Mesenchymal stem cell (in vitro differentiated cells and primary cell): ENCODE results near the gene ELK1.

ENCODE experiments used
- DNase-seq: peaks from one replicate; pipeline ENCODE4 v3.0.0-alpha.2; 2013
- H2AFZ ChIP-seq: one replicate; pipeline ENCODE4 v1.6.1; 2013; ENCODE audit warnings: low read depth, mild to moderate bottlenecking, control low read depth, inconsistent platforms, low read length, moderate library complexity
- H2AK5ac ChIP-seq: 2 replicates; pipeline ENCODE4 v1.6.1; 2013; ENCODE audit warnings: low read length, moderate library complexity, mild to moderate bottlenecking, inconsistent platforms; ENCODE audit not compliant: severe bottlenecking
- H2BK120ac ChIP-seq: one replicate; pipeline ENCODE4 v1.6.1; 2013; ENCODE audit warnings: low read depth, mild to moderate bottlenecking, inconsistent platforms, low read length, moderate library complexity
- H2BK12ac ChIP-seq, 2 experiments: one replicate each; pipeline ENCODE4 v1.6.1; 2013; ENCODE audit warnings: inconsistent platforms in 2 of 2, low read length in 2 of 2, mild to moderate bottlenecking in 2 of 2, moderate library complexity in 2 of 2, control low read depth in 1 of 2
- H2BK15ac ChIP-seq: one replicate; pipeline ENCODE4 v1.6.1; 2013; ENCODE audit warnings: mild to moderate bottlenecking, low read depth, inconsistent platforms; ENCODE audit not compliant: poor library complexity, severe bottlenecking
- H2BK5ac ChIP-seq: 2 replicates; pipeline ENCODE4 v1.6.1; 2013; ENCODE audit warnings: low read depth, mild to moderate bottlenecking, low read length, control low read depth, inconsistent platforms; ENCODE audit not compliant: poor library complexity, severe bottlenecking
- H3K14ac ChIP-seq, 2 experiments: one replicate each; pipeline ENCODE4 v1.6.1; 2013; ENCODE audit warnings: inconsistent platforms in 2 of 2, low read length in 2 of 2, control low read depth in 1 of 2, mild to moderate bottlenecking in 1 of 2, moderate library complexity in 1 of 2
- H3K18ac ChIP-seq, 2 experiments: one replicate each; pipeline ENCODE4 v1.6.1; 2013; ENCODE audit warnings: inconsistent platforms in 2 of 2, low read length in 2 of 2, control low read depth in 1 of 2, low read depth in 1 of 2, mild to moderate bottlenecking in 1 of 2
- H3K23ac ChIP-seq, 2 experiments: one replicate each; pipeline ENCODE4 v1.6.1; 2013; ENCODE audit warnings: inconsistent platforms in 2 of 2, low read length in 2 of 2, mild to moderate bottlenecking in 2 of 2, moderate library complexity in 2 of 2, control low read depth in 1 of 2
- H3K27ac ChIP-seq: 2 replicates; pipeline ENCODE4 v1.5.1; 2013; ENCODE audit warnings: mild to moderate bottlenecking, moderate library complexity, low read length, control low read depth, inconsistent platforms; ENCODE audit not compliant: poor library complexity, severe bottlenecking
- H3K27me3 ChIP-seq, 2 experiments: 2 replicates each; pipeline versions ENCODE4 v1.6.1 to v1.7.0; 2013; ENCODE audit warnings: low read length in 2 of 2, mild to moderate bottlenecking in 2 of 2, moderate library complexity in 2 of 2, control low read depth in 1 of 2, inconsistent platforms in 1 of 2; ENCODE audit not compliant: control insufficient read depth in 1 of 2, insufficient read depth in 1 of 2
- H3K36me3 ChIP-seq, 2 experiments: 2 replicates each; pipeline versions ENCODE4 v1.6.1 to v1.7.0; 2013; ENCODE audit warnings: low read length in 2 of 2, control low read depth in 1 of 2, inconsistent platforms in 1 of 2, low read depth in 1 of 2, mild to moderate bottlenecking in 1 of 2; ENCODE audit not compliant: insufficient read depth in 2 of 2, control insufficient read depth in 1 of 2
- H3K4ac ChIP-seq, 2 experiments: one replicate each; pipeline ENCODE4 v1.6.1; 2013; ENCODE audit warnings: inconsistent platforms in 2 of 2, low read length in 2 of 2, mild to moderate bottlenecking in 2 of 2, moderate library complexity in 2 of 2, control low read depth in 1 of 2, low read depth in 1 of 2
- H3K4me1 ChIP-seq: 2 replicates; pipeline ENCODE4 v1.6.1; 2013; ENCODE audit warnings: low read depth, low read length, control low read depth; ENCODE audit not compliant: control insufficient read depth, insufficient read depth
- H3K4me2 ChIP-seq: 2 replicates; pipeline ENCODE4 v1.6.1; 2013; ENCODE audit warnings: low read length, mild to moderate bottlenecking, inconsistent platforms; ENCODE audit not compliant: poor library complexity, severe bottlenecking
- H3K4me3 ChIP-seq, 2 experiments: 2 replicates each; pipeline versions ENCODE4 v1.5.1 to v1.7.0; 2013; ENCODE audit warnings: low read length in 2 of 2, mild to moderate bottlenecking in 2 of 2, control low read depth in 1 of 2, low read depth in 1 of 2; ENCODE audit not compliant: insufficient read depth in 1 of 2
- H3K79me1 ChIP-seq: replicated peaks from 2 replicates; pipeline ENCODE4 v1.6.1; 2013; ENCODE audit warnings: mild to moderate bottlenecking, control low read depth, low read length, inconsistent platforms; ENCODE audit not compliant: poor library complexity, severe bottlenecking
- H3K9ac ChIP-seq: 2 replicates; pipeline ENCODE4 v1.7.0; 2013; ENCODE audit warnings: mild to moderate bottlenecking, low read length, moderate library complexity
- H3K9me3 ChIP-seq: 2 replicates; pipeline ENCODE4 v1.7.0; 2013; ENCODE audit warnings: mild to moderate bottlenecking, low read length; ENCODE audit not compliant: control insufficient read depth
- H4K8ac ChIP-seq: one replicate; pipeline ENCODE4 v1.6.1; 2013; ENCODE audit warnings: inconsistent platforms, mild to moderate bottlenecking, low read length, moderate library complexity
- H4K91ac ChIP-seq: one replicate; pipeline ENCODE4 v1.6.1; 2013; ENCODE audit warnings: mild to moderate bottlenecking, low read length, inconsistent platforms
- WGBS: methylation state at CpG from one replicate; pipeline ENCODE4 v1.1.7; 2013; ENCODE audit warnings: mixed read lengths; 5-methylcytosine and 5-hydroxymethylcytosine counted together

Gene ELK1

GRCh38 chrX:47631676-47632075 is 18.7 kb downstream of the ELK1 start:
- Histone ChIP-seq H4K8ac (no peak overlapping the region), H3K18ac (no peak overlapping the region), H3K4me1 (peaks cover 3% of the 10 kb centered on the region), H3K27ac (no peak overlapping the region), H3K4me3 (no peak overlapping the region), H3K36me3 (peaks cover 16 to 28% of the 10 kb centered on the region in 2 experiments), H3K9me3 (no peaks in the 10 kb centered on the region), H3K4me2 (no peak overlapping the region), H3K23ac (no peak overlapping the region), H3K27me3 (peaks cover 0 to 9% of the 10 kb centered on the region in 2 experiments), H3K14ac (no peak overlapping the region), H2BK120ac (no peak overlapping the region), H4K91ac (no peak overlapping the region), H2AK5ac (no peak overlapping the region), H3K9ac (no peak overlapping the region), H2AFZ (no peak overlapping the region), H2BK12ac (no peak overlapping the region), H2BK15ac (no peak overlapping the region), H2BK5ac (no peak overlapping the region), H3K4ac (no peak overlapping the region), H3K79me1 (no peaks in the 10 kb centered on the region)
- 98% methylated on average over 5 of the region's 5 CpGs for WGBS
- no peak for DNase-seq

- H2BK5ac ChIP-seq = no peak within 1 kb of the TSS
- H3K23ac ChIP-seq = no peak within 1 kb of the TSS
- H3K27ac ChIP-seq = no peak within 1 kb of the TSS
- H3K4me2 ChIP-seq = no peak within 1 kb of the TSS
- no peaks in the 10 kb centered on the region for H3K9me3 ChIP-seq
- no peak within 1 kb of the TSS for H3K14ac ChIP-seq
- H3K27me3 ChIP-seq = peaks cover 0 to 13% of the 10 kb centered on the region in 2 experiments
- H3K4ac ChIP-seq = no peak within 1 kb of the TSS
- H2BK12ac ChIP-seq = no peak within 1 kb of the TSS
- peaks cover 11% of the 10 kb centered on the region in 2 experiments for H3K36me3 ChIP-seq
- H2BK120ac ChIP-seq = no peak within 1 kb of the TSS
- H2AFZ ChIP-seq = no peak within 1 kb of the TSS
- no peak within 1 kb of the TSS for H4K8ac ChIP-seq
- no peaks in the 10 kb centered on the region for H3K79me1 ChIP-seq
- no peak within 1 kb of the TSS for H4K91ac ChIP-seq
- H3K9ac ChIP-seq = no peak within 1 kb of the TSS
- 65% methylated on average over 5 of the region's 14 CpGs for WGBS
- no peak within 1 kb of the TSS for H2AK5ac ChIP-seq
- peaks cover 3% of the 10 kb centered on the region for H3K4me1 ChIP-seq
- no peak within 1 kb of the TSS for H2BK15ac ChIP-seq
- no peak within 1 kb of the TSS for H3K4me3 ChIP-seq
- no peak within 1 kb of the TSS for H3K18ac ChIP-seq
- no peak for DNase-seq
These were observed 20.8 kb downstream of the ELK1 start, which contains the start of gene CFP for GRCh38 chrX:47629419-47630200. Gene CFP, minus strand, starts transcription at chrX:47629930. Its CDS starts 86 bp downstream, at chrX:47629844.

- H2AFZ ChIP-seq = no peak overlapping the region
- no peak overlapping the region for H3K27ac ChIP-seq
- no peak for DNase-seq
- H3K23ac ChIP-seq = no peak overlapping the region
- no peak overlapping the region for H3K4me3 ChIP-seq
- H3K18ac ChIP-seq = no peak overlapping the region
- H3K4me1 ChIP-seq = peaks cover 5% of the 10 kb centered on the region
- no peak overlapping the region for H3K4ac ChIP-seq
- no peaks in the 10 kb centered on the region for H3K79me1 ChIP-seq
- no peak overlapping the region for H3K14ac ChIP-seq
- H3K4me2 ChIP-seq = no peak overlapping the region
- no peak overlapping the region for H2AK5ac ChIP-seq
- peaks cover 4 to 5% of the 10 kb centered on the region in 2 experiments for H3K36me3 ChIP-seq
- no CpG with 5 or more reads among the region's 1 CpG for WGBS
- H2BK12ac ChIP-seq = no peak overlapping the region
- H2BK15ac ChIP-seq = no peak overlapping the region
- no peak overlapping the region for H4K91ac ChIP-seq
- H3K9ac ChIP-seq = no peak overlapping the region
- peaks cover 0 to 16% of the 10 kb centered on the region in 2 experiments for H3K27me3 ChIP-seq
- no peak overlapping the region for H2BK120ac ChIP-seq
- H2BK5ac ChIP-seq = no peak overlapping the region
- no peak overlapping the region for H4K8ac ChIP-seq
- H3K9me3 ChIP-seq = no peaks in the 10 kb centered on the region
These were observed 21.4 kb downstream of the ELK1 start for GRCh38 chrX:47628982-47629381.

GRCh38 chrX:47625365-47625764 is 25.0 kb downstream of the ELK1 start:
- Histone ChIP-seq H2BK5ac (no peak overlapping the region), H3K4me1 (peaks cover 5% of the 10 kb centered on the region), H3K14ac (no peak overlapping the region), H3K27me3 (peaks cover 12 to 42% of the 10 kb centered on the region in 2 experiments), H3K9ac (no peak overlapping the region), H2BK120ac (no peak overlapping the region), H2BK12ac (no peak overlapping the region), H3K36me3 (no peaks in the 10 kb centered on the region), H2AFZ (no peak overlapping the region), H3K4me3 (no peak overlapping the region), H3K4ac (no peak overlapping the region), H2BK15ac (no peak overlapping the region), H3K18ac (no peak overlapping the region), H4K8ac (no peak overlapping the region), H3K9me3 (peaks cover 4% of the 10 kb centered on the region), H2AK5ac (no peak overlapping the region), H4K91ac (no peak overlapping the region), H3K79me1 (no peaks in the 10 kb centered on the region), H3K27ac (no peak overlapping the region), H3K23ac (no peak overlapping the region), H3K4me2 (no peak overlapping the region)
- DNase-seq = no peak
- 38% methylated on average over 2 of the region's 2 CpGs for WGBS
